GM12874 (cell line): ENCODE measurements around the gene COL23A1.

ENCODE experiments used
- TF ChIP-seq, protein P1 (sequence below): IDR thresholded peaks from 2 replicates; pipeline ENCODE4 v1.5.1; 2011; ENCODE audit warnings: low read depth, mild to moderate bottlenecking, control low read depth, low read length, moderate library complexity; ENCODE audit not compliant: insufficient read depth

Gene COL23A1

DNA sequence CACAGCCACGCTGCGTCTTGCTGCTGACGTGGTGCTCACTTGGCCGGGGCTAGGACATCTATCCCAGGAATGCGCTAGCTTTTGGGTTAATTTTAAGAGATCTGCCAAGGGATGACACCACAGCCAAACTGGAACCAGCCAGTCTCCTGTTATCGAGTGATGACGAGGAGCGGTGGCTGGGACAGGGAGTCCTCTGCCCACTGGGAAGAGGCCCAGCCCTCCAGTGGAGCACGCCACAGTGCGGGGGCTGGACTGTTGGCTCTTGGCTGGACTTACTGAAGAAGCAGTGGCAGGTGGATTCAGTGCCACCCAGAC lies 302.4 kb downstream of the COL23A1 start:
- TF ChIP-seq, protein P1, sequence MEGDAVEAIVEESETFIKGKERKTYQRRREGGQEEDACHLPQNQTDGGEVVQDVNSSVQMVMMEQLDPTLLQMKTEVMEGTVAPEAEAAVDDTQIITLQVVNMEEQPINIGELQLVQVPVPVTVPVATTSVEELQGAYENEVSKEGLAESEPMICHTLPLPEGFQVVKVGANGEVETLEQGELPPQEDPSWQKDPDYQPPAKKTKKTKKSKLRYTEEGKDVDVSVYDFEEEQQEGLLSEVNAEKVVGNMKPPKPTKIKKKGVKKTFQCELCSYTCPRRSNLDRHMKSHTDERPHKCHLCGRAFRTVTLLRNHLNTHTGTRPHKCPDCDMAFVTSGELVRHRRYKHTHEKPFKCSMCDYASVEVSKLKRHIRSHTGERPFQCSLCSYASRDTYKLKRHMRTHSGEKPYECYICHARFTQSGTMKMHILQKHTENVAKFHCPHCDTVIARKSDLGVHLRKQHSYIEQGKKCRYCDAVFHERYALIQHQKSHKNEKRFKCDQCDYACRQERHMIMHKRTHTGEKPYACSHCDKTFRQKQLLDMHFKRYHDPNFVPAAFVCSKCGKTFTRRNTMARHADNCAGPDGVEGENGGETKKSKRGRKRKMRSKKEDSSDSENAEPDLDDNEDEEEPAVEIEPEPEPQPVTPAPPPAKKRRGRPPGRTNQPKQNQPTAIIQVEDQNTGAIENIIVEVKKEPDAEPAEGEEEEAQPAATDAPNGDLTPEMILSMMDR = no peak

DNA sequence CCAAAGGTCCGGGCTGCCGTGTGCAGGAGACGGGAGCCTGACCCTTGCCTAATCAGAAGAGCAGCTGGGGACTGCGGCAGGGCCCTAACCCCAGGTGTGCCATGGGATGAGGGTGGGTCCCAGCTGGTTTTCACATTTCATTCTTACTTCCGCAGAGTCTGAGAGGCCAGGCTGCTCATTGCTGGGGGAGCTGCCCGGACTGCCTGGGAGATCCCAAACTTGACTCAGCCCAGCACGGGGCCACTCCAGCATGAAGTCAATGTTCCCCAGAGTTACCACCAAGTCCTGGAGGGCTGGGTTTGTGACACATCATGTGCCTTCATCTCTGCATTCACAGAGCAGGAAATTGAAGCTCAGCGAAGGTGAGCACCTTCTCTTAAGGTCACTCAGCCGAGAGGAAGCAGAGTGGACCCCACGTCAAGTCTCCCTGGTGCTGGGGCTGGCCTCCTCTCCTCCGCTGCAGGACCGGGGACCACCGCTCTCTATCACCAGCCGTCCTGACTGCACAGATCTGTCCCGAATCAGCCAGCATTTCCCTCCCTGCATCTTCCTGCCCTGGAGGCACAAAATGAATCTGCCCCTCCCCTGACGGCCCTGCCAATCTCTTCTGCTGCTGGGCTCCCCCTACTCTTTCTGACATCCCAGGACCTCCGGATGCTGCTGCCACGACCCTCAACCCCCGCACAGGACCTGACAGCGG lies 303.0 kb downstream of the COL23A1 start:
- TF ChIP-seq, protein P1 = no peak

DNA sequence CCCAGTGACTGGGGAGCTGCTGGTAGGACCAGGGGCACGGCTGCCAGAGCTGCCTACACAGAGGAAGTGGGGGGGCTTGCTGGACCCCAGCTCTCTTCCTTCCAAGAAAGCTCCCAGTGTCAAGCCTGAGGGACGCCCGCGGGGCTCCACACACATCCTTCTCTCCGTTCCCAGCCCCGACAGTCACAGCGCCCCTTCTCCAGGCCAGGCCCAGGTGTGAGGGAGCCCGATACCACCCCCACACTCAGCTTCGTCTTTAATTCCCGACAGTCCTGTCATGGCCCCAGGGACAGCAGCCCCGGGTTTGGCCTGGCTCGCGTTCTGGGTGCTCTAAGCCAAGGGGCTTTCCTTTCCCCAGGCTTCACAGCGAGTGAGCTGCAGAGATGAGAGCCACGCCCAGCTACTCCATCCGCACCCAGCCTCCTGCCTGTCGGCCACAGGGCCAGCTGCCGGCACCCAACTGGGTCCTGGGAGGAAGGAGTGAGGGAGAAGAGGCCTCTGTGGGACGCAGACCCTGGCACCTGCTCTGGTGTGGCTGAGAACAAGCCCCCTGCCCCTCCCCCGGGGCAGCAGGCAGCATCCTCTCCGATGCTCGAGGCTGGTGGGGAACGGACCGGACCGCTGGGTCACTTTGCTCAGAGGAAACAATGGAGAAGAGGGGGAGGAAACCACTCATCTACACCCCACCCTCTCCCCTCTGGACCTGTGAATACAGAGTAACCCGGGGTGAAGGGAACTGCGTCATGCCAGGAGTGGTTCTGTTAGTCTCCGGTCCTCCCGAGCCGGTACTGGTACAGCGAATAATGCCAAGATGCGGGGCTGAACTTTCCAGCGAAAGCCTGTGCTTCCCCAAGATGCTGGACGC lies 303.7 kb downstream of the COL23A1 start:
- TF ChIP-seq, protein P1 = no peak

DNA sequence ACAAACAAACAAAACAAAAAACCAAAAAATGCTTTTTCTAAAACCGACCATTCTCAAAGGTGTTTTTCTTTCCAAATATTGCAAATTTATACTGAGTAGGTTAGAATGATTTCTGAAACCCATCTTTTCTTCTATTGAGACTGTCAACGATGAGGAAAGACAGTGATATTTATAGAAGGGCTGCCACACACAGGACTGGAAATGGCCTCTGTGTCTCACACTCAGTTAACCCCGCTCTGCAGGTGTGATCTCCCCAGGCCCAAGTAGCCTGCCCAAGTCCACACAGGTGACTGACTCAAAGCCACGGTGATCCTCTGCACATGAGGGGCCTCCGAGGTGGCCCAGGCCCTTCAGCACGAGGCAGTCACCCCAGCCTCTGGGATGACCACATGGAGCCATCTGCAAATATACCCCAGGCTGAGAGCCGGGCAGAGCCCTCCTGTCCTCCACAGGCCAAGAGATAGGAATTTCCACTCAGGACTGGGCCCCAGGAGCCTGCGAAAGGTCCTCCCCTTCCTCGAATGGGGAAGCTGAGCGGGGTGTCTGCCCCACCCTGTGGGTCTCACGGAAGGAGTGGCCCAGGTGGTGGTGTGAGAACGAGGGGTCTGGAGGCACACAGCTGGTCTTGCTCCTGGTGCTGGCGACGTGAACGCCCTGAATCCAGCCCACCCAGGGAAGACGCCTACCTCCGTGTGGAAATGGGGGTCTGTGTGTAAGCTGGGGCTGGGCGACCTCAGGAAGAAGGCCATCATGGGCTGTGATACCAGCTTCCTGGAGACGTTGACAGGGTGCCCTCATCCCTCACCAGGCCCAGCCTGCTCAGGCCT lies 304.6 kb downstream of the COL23A1 start:
- TF ChIP-seq, protein P1 = no peak

DNA sequence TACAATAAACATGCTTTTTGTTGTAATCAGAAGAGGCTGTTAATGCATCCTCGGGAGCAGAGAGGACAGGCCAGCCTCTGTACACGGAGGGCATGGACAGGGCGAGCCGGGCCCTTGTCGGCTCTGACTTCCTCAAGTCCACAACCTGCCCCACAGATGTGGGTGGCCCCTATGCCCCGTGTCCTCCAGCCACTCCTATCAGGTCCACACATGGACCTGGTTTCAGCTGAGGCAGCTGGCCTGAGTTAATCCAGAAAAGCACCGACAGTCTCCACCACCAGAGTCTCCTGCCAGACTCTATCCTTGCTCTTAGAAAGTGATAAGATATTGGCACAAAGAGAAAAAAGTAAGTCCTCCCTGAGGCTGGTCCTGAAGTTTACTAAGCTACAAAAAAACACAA lies 305.2 kb downstream of the COL23A1 start:
- TF ChIP-seq, protein P1 = no peak

DNA sequence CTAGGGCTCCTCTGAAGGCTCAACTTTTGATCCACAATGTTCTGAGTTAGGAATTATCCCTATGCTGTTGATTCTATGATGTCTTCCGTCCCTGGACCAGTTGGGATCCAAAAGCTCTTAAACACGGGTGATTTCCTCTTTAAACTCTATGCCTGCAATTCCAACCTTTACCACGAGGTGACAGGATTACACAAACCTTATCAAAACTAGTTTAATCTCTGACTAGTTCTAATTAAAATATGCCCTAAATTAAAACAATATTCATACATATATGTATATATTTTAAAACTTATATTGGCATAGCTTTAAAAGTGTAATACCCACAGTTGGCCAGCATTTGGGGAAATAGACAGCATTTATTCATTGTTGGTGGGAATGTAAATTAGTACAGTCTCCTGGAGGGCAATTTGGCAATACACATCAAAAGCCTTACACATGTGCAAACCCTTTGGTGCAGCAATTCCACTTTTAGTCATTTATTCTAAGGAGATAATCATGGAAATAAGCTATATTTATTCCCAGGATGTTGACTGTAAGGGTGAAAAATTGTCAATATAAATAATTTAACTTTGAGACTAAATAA lies 306.0 kb downstream of the COL23A1 start:
- TF ChIP-seq, protein P1 = peak; percentile 54; the same call in 1 of the 2 replicates

DNA sequence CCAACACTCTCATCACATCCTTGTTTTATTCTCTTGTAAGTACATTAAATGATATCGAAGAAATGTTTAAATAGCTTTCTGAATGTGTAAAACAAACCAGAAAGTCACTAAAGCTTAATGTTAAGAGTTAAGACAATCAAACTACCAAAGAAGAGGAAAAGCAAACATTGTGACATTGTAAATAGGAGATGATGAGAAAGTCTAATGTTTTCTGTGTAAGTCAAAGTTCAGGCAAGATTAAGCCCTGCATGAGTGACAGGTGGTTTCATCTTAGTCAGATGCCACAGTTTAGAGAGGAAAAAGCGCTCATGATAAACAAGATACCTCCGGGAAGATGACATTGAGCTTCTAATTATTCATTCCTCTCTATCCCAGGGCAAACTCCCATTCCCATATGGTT lies 306.7 kb downstream of the COL23A1 start:
- TF ChIP-seq, protein P1 = no peak
